GM12878 (cell line): ENCODE data around the gene DCST1. TPM values are rescaled to one million over a fixed set of nuclear protein-coding genes. Genes with fewer than 3 reads are reported as not detected.

Experiments
- ATAC-seq: fragments of 200-7000 bp; cut with Tn5 transposase; 3 replicates; pipeline ENCODE4 v1.9.1; 2020; ENCODE audit warnings: mild to moderate bottlenecking, moderate library complexity
- BruUV-seq: library from RNA; stranded (reverse); fragments of 400-500 nt; replicated peaks from 2 replicates; lab custom pipeline; 2021; lab: Mats Ljungman, UMichigan
- CTCF ChIA-PET: fragments of 300-600 bp; sonication (Branson Sonifier 250); formaldehyde crosslinking; extraction: SDS; loops from one replicate; lab custom pipeline; 2021; ENCODE audit warnings: inconsistent platforms; lab: Yijun Ruan, JAX
- POLR2A ChIA-PET: fragments of 350-600 bp; formaldehyde crosslinking; extraction: SDS; loops from one replicate; lab custom pipeline; 2021; ENCODE audit warnings: inconsistent platforms; lab: Charles Lee
- RAD21 ChIA-PET: fragments of 300-600 bp; sonication (Branson Sonifier 250); formaldehyde crosslinking; loops from one replicate; lab custom pipeline; 2023; ENCODE audit warnings: antibody characterized with exemption; ENCODE audit not compliant: unreplicated experiment; lab: Charles Lee
- SMC1A ChIA-PET: fragments of 300-600 bp; sonication (Branson Sonifier 250); formaldehyde crosslinking; loops from one replicate; lab custom pipeline; 2023; ENCODE audit not compliant: unreplicated experiment, uncharacterized antibody; lab: Charles Lee
- DNase-seq: peaks from one replicate; pipeline ENCODE4 v3.0.0-alpha.2; 2011; ENCODE audit warnings: low read depth, low spot score
- FAIRE-seq: peaks from 3 replicates; lab custom pipeline; 2011; peaks lifted over from hg19 to GRCh38; lab: Jason Lieb, UNC
- H2AFZ ChIP-seq: 2 replicates; pipeline ENCODE4 v1.6.0; 2011; ENCODE audit warnings: low read depth, low read length, control low read depth; ENCODE audit not compliant: control insufficient read depth
- H3K27ac ChIP-seq: 2 replicates; pipeline ENCODE4 v1.5.1; 2011; ENCODE audit warnings: control low read depth; ENCODE audit not compliant: control insufficient read depth, insufficient read depth
- H3K27me3 ChIP-seq, 2 experiments: replicated peaks in 1 of 2; 2 replicates each; pipeline versions ENCODE4 v1.6.0 to v1.6.1; 2011; ENCODE audit warnings: low read length in 1 of 2; ENCODE audit not compliant: control insufficient read depth in 2 of 2, insufficient read depth in 2 of 2
- H3K36me3 ChIP-seq, 2 experiments: 2 replicates each; pipeline ENCODE4 v1.5.1; 2011; ENCODE audit warnings: low read length in 1 of 2; ENCODE audit not compliant: control insufficient read depth in 2 of 2, insufficient read depth in 2 of 2
- H3K4me1 ChIP-seq: 2 replicates; pipeline ENCODE4 v1.6.1; 2011; ENCODE audit warnings: mild to moderate bottlenecking, low read length, moderate library complexity, mixed read lengths; ENCODE audit not compliant: control insufficient read depth, insufficient read depth
- H3K4me2 ChIP-seq: 2 replicates; pipeline ENCODE4 v1.6.0; 2011; ENCODE audit warnings: control low read depth; ENCODE audit not compliant: control insufficient read depth, insufficient read depth
- H3K4me3 ChIP-seq: fragments of 200-600 bp; sonication (generic); 2 replicates; pipeline ENCODE4 v1.5.1; 2016
- H3K79me2 ChIP-seq: 2 replicates; pipeline ENCODE4 v1.6.0; 2011; ENCODE audit warnings: low read length; ENCODE audit not compliant: control insufficient read depth, insufficient read depth
- H3K9ac ChIP-seq: 2 replicates; pipeline ENCODE4 v1.8.0; 2011; ENCODE audit warnings: low read length, control low read depth, mixed read lengths; ENCODE audit not compliant: control insufficient read depth, insufficient read depth
- H3K9me3 ChIP-seq: replicated peaks from 3 replicates; pipeline ENCODE4 v1.5.1; 2011; ENCODE audit warnings: mild to moderate bottlenecking, low read length; ENCODE audit not compliant: control insufficient read depth, insufficient read depth
- H4K20me1 ChIP-seq: 2 replicates; pipeline ENCODE4 v1.6.0; 2011; ENCODE audit not compliant: control insufficient read depth, insufficient read depth
- DPF2 ChIP-seq: fragments of 450-650 bp; IDR thresholded peaks from 2 replicates; pipeline ENCODE4 v1.6.1; 2017; ENCODE audit warnings: mild to moderate bottlenecking
- EED ChIP-seq: sonication (generic); IDR thresholded peaks from 2 replicates; pipeline ENCODE4 v1.6.1; 2016; ENCODE audit warnings: antibody characterized with exemption, low read depth
- HDAC2 ChIP-seq: fragments of 200-600 bp; sonication (generic); IDR thresholded peaks from 2 replicates; pipeline ENCODE4 v1.6.1; 2017
- MEF2A ChIP-seq: IDR thresholded peaks from 2 replicates; pipeline ENCODE4 v1.6.1; 2011; ENCODE audit warnings: low read depth, mild to moderate bottlenecking, low read length, moderate library complexity; ENCODE audit not compliant: insufficient read depth
- MXI1 ChIP-seq: fragments of 150-350 bp; IDR thresholded peaks from 2 replicates; pipeline ENCODE4 v1.6.1; 2011; ENCODE audit warnings: low read depth, mild to moderate bottlenecking, inconsistent platforms, low read length, improper control_type of control experiment
- NR2F1 ChIP-seq: fragments of 450-650 bp; conservative IDR thresholded peaks from 2 replicates; pipeline ENCODE4 v1.6.1; 2017; ENCODE audit warnings: mild to moderate bottlenecking
- POLR2AphosphoS5 ChIP-seq: IDR thresholded peaks from 2 replicates; pipeline ENCODE4 v1.6.1; 2011; ENCODE audit warnings: mild to moderate bottlenecking, low read length, inconsistent platforms
- POU2F2 ChIP-seq: IDR thresholded peaks from 3 replicates; pipeline ENCODE4 v1.6.1; 2011; ENCODE audit warnings: low read depth, mild to moderate bottlenecking, low read length, borderline replicate concordance
- SIN3A ChIP-seq: IDR thresholded peaks from 2 replicates; pipeline ENCODE4 v1.6.1; 2012; ENCODE audit warnings: low read depth, low read length, improper control_type of control experiment
- STAT3 ChIP-seq: IDR thresholded peaks from 2 replicates; pipeline ENCODE4 v1.6.1; 2011; ENCODE audit warnings: low read depth, low read length, improper control_type of control experiment
- TCF12 ChIP-seq: IDR thresholded peaks from 2 replicates; pipeline ENCODE4 v1.6.1; 2011; ENCODE audit warnings: low read depth, mild to moderate bottlenecking, low read length
- WGBS: methylation state at CpG from one replicate; pipeline ENCODE4 v1.1.6; 2016; ENCODE audit warnings: low lambda C conversion rate; ENCODE audit not compliant: insufficient replicate concordance, insufficient coverage; ENCODE audit errors: missing lambda C conversion rate; 5-methylcytosine and 5-hydroxymethylcytosine counted together
- in situ Hi-C: fragments of 300-500 bp; cut with MboI; formaldehyde crosslinking; loops from 9 replicates; pipeline ENCODE4 v1.14.3; 2018; ENCODE audit warnings: mixed read lengths
- intact Hi-C: fragments of 100-400 bp; cut with micrococcal nuclease; formaldehyde crosslinking; loops from one replicate; pipeline ENCODE4 v1.14.2; 2022; ENCODE audit not compliant: unreplicated experiment
- polyA plus RNA-seq, 11 experiments: library from polyadenylated mRNA; depleted of rRNA in 4 of 11; unstranded in 6 of 11; stranded (reverse) in 5 of 11; fragments of >200 nt; fragmentation: Nextera tagmentation in 4 of 11; fragmentation: Illumina TruSeq in 1 of 11; extraction: Ambion mirVana in 4 of 11; extraction: Trizol in 1 of 11; gene quantifications; 1 replicate in 1 of 11; 2 replicates in 10 of 11; pipeline versions ENCODE4 v1.2.1 to v1.2.3, GENCODE V29; 2011 to 2016; ENCODE audit warnings: inconsistent platforms in 2 of 11, missing spikeins in 2 of 11, low read depth in 1 of 11
- total RNA-seq, 4 experiments: library from RNA; depleted of rRNA in 3 of 4; stranded (reverse); fragments of >200 nt in 3 of 4; fragmentation: Illumina TruSeq in 1 of 4; extraction: Trizol in 1 of 4; gene quantifications; 2 replicates each; pipeline versions ENCODE4 v1.2.1 to v1.2.3, GENCODE V29; 2013 to 2021
- TF ChIP-seq, protein P1 (sequence below): IDR thresholded peaks from 2 replicates; pipeline ENCODE4 v1.6.1; 2012; ENCODE audit warnings: mild to moderate bottlenecking, low read depth, low read length
- TF ChIP-seq, protein P2 (sequence below): fragments of 450-650 bp; conservative IDR thresholded peaks from 2 replicates; pipeline ENCODE4 v1.6.1; 2017; ENCODE audit warnings: mild to moderate bottlenecking, moderate library complexity
- TF ChIP-seq, protein P3 (sequence below): IDR thresholded peaks from 2 replicates; pipeline ENCODE4 v1.6.1; 2011; ENCODE audit warnings: low read depth, low read length, improper control_type of control experiment, borderline replicate concordance
- TF ChIP-seq, protein P4 (sequence below): IDR thresholded peaks from 2 replicates; pipeline ENCODE4 v1.6.1; 2011; ENCODE audit warnings: borderline replicate concordance, low read depth, mild to moderate bottlenecking, moderate library complexity, mixed read lengths, low read length; ENCODE audit not compliant: insufficient read depth; ENCODE audit errors: extremely low read length

Gene DCST1
- total and polyA plus RNA-seq, 10 of the 15 experiments (the other 5 are each of a cell fraction or from before 2014, with no cell fraction given), result not detected

DNA sequence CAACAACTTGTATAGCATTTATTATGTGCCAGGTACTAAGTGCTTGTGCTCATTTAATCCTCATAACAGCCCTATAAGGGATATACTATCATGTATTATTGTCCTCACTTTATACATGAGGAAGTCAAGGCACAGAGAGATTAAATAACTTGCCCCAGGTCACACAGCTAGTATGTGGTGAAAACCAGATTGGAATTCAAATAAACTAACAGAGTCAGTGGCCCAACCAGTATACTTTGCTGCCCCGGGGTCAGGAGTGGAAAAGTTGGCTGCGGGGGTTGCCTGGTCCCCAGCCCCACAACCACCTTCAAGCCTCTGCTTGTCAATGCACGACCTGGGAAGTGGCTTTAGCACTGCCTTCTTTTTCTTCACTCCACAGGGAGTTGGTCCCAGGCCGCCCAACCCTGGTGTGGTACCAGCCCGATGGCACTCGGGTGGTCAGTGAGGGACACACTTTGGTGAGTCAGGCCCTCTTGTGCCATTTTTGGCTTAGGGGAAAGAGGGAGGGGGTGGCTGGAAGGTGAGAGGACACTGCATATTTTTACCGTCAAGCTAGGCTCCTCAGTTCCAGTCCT, 20.0 kb downstream of the DCST1 start:
- no peaks in the 10 kb centered on the region for H3K27me3 ChIP-seq
- ChIA-PET RAD21 (interaction anchor here (1.0 to 2.1 kb wide), 3 partner anchors 10 to 54 kb away, joined by 3 to 5 read pairs (median 3); no protein-coding TSS in a partner anchor), POLR2A (interaction anchor here (1.2 kb wide), 1 partner anchor 36 kb away, joined by 3 read pairs; no protein-coding TSS in a partner anchor), SMC1A (interaction anchor here (0.7 to 1.6 kb wide), 5 partner anchors 27 to 493 kb away, joined by 3 to 5 read pairs (median 3); no protein-coding TSS in a partner anchor)
- peaks cover 13% of the 10 kb centered on the region for H3K4me1 ChIP-seq
- H2AFZ ChIP-seq, result no peak overlapping the region
- no TSS peak for BruUV-seq
- no peak overlapping the region for H3K4me3 ChIP-seq
- no peak for ATAC-seq
- intact Hi-C loops, result no loop called here
- no peak overlapping the region; the same call in 1 of the 2 replicates for H3K4me2 ChIP-seq
- no peak for TF ChIP-seq SIN3A
- no peak for TF ChIP-seq EED
- TF ChIP-seq STAT3, result no peak
- TF ChIP-seq POLR2AphosphoS5, result no peak
- TF ChIP-seq, protein P1, sequence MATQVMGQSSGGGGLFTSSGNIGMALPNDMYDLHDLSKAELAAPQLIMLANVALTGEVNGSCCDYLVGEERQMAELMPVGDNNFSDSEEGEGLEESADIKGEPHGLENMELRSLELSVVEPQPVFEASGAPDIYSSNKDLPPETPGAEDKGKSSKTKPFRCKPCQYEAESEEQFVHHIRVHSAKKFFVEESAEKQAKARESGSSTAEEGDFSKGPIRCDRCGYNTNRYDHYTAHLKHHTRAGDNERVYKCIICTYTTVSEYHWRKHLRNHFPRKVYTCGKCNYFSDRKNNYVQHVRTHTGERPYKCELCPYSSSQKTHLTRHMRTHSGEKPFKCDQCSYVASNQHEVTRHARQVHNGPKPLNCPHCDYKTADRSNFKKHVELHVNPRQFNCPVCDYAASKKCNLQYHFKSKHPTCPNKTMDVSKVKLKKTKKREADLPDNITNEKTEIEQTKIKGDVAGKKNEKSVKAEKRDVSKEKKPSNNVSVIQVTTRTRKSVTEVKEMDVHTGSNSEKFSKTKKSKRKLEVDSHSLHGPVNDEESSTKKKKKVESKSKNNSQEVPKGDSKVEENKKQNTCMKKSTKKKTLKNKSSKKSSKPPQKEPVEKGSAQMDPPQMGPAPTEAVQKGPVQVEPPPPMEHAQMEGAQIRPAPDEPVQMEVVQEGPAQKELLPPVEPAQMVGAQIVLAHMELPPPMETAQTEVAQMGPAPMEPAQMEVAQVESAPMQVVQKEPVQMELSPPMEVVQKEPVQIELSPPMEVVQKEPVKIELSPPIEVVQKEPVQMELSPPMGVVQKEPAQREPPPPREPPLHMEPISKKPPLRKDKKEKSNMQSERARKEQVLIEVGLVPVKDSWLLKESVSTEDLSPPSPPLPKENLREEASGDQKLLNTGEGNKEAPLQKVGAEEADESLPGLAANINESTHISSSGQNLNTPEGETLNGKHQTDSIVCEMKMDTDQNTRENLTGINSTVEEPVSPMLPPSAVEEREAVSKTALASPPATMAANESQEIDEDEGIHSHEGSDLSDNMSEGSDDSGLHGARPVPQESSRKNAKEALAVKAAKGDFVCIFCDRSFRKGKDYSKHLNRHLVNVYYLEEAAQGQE, result no peak
- no peak for TF ChIP-seq HDAC2
- TF ChIP-seq, protein P2, sequence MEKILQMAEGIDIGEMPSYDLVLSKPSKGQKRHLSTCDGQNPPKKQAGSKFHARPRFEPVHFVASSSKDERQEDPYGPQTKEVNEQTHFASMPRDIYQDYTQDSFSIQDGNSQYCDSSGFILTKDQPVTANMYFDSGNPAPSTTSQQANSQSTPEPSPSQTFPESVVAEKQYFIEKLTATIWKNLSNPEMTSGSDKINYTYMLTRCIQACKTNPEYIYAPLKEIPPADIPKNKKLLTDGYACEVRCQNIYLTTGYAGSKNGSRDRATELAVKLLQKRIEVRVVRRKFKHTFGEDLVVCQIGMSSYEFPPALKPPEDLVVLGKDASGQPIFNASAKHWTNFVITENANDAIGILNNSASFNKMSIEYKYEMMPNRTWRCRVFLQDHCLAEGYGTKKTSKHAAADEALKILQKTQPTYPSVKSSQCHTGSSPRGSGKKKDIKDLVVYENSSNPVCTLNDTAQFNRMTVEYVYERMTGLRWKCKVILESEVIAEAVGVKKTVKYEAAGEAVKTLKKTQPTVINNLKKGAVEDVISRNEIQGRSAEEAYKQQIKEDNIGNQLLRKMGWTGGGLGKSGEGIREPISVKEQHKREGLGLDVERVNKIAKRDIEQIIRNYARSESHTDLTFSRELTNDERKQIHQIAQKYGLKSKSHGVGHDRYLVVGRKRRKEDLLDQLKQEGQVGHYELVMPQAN, result no peak
- no peak for TF ChIP-seq POU2F2
- TF ChIP-seq DPF2, result no peak
- TF ChIP-seq, protein P3, sequence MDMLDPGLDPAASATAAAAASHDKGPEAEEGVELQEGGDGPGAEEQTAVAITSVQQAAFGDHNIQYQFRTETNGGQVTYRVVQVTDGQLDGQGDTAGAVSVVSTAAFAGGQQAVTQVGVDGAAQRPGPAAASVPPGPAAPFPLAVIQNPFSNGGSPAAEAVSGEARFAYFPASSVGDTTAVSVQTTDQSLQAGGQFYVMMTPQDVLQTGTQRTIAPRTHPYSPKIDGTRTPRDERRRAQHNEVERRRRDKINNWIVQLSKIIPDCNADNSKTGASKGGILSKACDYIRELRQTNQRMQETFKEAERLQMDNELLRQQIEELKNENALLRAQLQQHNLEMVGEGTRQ, result no peak
- no peak for TF ChIP-seq NR2F1
- TF ChIP-seq, protein P4, sequence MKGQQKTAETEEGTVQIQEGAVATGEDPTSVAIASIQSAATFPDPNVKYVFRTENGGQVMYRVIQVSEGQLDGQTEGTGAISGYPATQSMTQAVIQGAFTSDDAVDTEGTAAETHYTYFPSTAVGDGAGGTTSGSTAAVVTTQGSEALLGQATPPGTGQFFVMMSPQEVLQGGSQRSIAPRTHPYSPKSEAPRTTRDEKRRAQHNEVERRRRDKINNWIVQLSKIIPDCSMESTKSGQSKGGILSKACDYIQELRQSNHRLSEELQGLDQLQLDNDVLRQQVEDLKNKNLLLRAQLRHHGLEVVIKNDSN, result no peak
- TF ChIP-seq MXI1, result no peak
- TF ChIP-seq TCF12, result no peak
- TF ChIP-seq MEF2A, result no peak
- TF ChIP-seq, all 136 proteins: peak for 0
- Histone ChIP-seq H3K36me3 (no peaks in the 10 kb centered on the region), H3K9ac (no peak overlapping the region), H3K79me2 (no peaks in the 10 kb centered on the region; the same call in 1 of the 2 replicates), H3K9me3 (no peaks in the 10 kb centered on the region), H3K27ac (no peak overlapping the region), H4K20me1 (no peaks in the 10 kb centered on the region)
- FAIRE-seq, result no peak
- CTCF ChIA-PET, result interaction anchor here (1.4 to 15.5 kb wide), 6 partner anchors 8 to 38 kb away, joined by 3 to 195 read pairs (median 17); partner anchors contain the start of gene EFNA4
- WGBS, result 89% methylated on average over 7 of the region's 7 CpGs
- in situ Hi-C loops, result no loop called here
- no peak for DNase-seq
